ENCODE results near the gene IGSF9.

- TF ChIP-seq CTCF (IDR thresholded peaks at IDR 0.05; ENCODE audit: low read depth, low read length) (no peak), EZH2phosphoT487 (IDR thresholded peaks at IDR 0.05; ENCODE audit: low read depth) (no peak)
These were observed 9.6 kb downstream of the IGSF9 start for GRCh38 chr1:159935719-159936272.
